ENCODE data around the gene DNAAF2. TPM values are rescaled to one million over a fixed set of nuclear protein-coding genes. Genes with fewer than 3 reads are reported as not detected.

The DNAAF2 gene, protein sequence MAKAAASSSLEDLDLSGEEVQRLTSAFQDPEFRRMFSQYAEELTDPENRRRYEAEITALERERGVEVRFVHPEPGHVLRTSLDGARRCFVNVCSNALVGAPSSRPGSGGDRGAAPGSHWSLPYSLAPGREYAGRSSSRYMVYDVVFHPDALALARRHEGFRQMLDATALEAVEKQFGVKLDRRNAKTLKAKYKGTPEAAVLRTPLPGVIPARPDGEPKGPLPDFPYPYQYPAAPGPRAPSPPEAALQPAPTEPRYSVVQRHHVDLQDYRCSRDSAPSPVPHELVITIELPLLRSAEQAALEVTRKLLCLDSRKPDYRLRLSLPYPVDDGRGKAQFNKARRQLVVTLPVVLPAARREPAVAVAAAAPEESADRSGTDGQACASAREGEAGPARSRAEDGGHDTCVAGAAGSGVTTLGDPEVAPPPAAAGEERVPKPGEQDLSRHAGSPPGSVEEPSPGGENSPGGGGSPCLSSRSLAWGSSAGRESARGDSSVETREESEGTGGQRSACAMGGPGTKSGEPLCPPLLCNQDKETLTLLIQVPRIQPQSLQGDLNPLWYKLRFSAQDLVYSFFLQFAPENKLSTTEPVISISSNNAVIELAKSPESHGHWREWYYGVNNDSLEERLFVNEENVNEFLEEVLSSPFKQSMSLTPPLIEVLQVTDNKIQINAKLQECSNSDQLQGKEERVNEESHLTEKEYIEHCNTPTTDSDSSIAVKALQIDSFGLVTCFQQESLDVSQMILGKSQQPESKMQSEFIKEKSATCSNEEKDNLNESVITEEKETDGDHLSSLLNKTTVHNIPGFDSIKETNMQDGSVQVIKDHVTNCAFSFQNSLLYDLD
- 9.0 and 10.7 TPM in 2 replicates for total RNA-seq

GRCh38 chr14:49634547-49635334 is at the start of gene DNAAF2:
Gene DNAAF2, minus strand, starts transcription at chr14:49635244. Its CDS starts 95 bp downstream, at chr14:49635149.

GRCh38 chr14:49620182-49621113 is 14.6 kb downstream of the DNAAF2 start, which contains the start of the genes MGAT2 and RPL36AL:
Gene MGAT2, plus strand, starts transcription at chr14:49620799. Its CDS starts 470 bp downstream, at chr14:49621269.
Gene RPL36AL, minus strand, starts transcription at chr14:49620626. Its CDS starts 1,522 bp downstream, at chr14:49619104.

GRCh38 chr14:49598485-49599300 is 36.4 kb downstream of the DNAAF2 start, which contains the start of gene LRR1:
Gene LRR1, plus strand, starts transcription at chr14:49598940. Its CDS starts 81 bp downstream, at chr14:49599021.

DNA sequence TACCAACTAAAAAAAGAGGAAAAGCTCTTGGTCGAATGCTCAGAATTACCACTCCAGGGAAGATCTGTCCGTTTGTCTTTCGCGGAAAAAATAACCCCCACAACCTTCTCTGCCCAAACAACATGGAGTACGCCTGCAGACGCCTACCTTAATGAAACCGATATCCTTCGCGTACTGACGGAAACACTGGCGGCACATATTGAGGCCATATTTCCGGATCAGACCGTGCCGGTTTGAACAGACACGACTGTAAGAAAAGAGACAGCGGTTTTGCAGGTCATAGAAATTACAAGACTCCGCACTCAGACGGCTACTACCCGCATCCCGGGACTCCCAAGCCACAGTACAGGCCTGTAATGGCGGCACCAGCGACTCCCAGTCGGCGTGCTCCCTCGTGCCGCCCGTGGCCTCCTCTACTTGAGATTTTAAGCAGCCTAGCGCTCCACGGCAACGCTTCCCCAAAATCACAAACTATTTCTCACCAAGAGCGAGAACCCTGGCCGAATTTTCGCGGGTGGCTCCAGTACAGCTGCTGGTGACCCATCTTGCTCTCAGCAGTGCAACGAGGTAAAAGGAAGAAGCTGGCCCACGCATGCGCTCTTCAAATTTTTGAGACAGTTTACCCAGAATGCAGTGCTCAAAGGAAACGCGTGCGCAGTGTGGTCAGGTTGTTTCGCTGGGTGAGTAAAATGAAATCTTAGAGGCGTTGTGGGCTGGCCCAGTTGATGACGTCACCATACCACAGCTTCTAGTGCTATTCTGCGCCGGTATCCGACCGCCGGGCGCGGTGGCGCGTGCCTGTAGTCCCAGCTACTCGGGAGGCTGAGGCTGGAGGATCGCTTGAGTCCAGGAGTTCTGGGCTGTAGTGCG is 49.0 kb downstream of the DNAAF2 start, which contains the start of gene RPS29:
RPS29 (minus strand) TSS at position 578 of the 870 bp plus-strand sequence; CDS start at position 544, 34 bp downstream.

Other genes with a start within 250 kb of the DNAAF2 start
- gene RPS29, start 48.9 kb downstream of the DNAAF2 start, total RNA-seq: 1,774 and 3,071 TPM in 2 replicates
- 12.4 and 12.9 TPM in 2 replicates for gene LRR1, start 36.3 kb downstream of the DNAAF2 start, total RNA-seq
- 271 and 341 TPM in 2 replicates for gene RPL36AL, start 14.6 kb downstream of the DNAAF2 start, total RNA-seq
- 53.7 and 63.3 TPM in 2 replicates for gene MGAT2, start 14.4 kb downstream of the DNAAF2 start, total RNA-seq
- gene POLE2, start 53.0 kb upstream of the DNAAF2 start, total RNA-seq: 3.4 and 4.2 TPM in 2 replicates
- gene KLHDC1, start 57.9 kb upstream of the DNAAF2 start, total RNA-seq: 2.6 and 3.6 TPM in 2 replicates
- gene KLHDC2, start 132.9 kb upstream of the DNAAF2 start, total RNA-seq: 87.9 and 91.1 TPM in 2 replicates
- gene NEMF, start 217.5 kb upstream of the DNAAF2 start, total RNA-seq: 54.2 and 64.0 TPM in 2 replicates

All from dermis lymphatic vessel endothelial cell (primary cell).